Measurements from ENCODE around the gene C19orf33.

The C19orf33 gene

GRCh38 chr19:38323291-38323690 is 19.2 kb downstream of the C19orf33 start:
- no peak for DNase-seq (ENCODE audit: low spot score)
- in situ Hi-C loops (cut with MboI; ENCODE audit: low sequenced_read_pairs, unreplicated experiment), result no loop called here
- TF ChIP-seq CTCF (IDR thresholded peaks at IDR 0.05; ENCODE audit: borderline replicate concordance, control extremely low read depth, extremely low read depth, insufficient read depth, missing control alignments), result no peak

GRCh38 chr19:38324431-38324830 is 20.4 kb downstream of the C19orf33 start:
- TF ChIP-seq CTCF (IDR thresholded peaks at IDR 0.05; ENCODE audit: borderline replicate concordance, control extremely low read depth, extremely low read depth, insufficient read depth, missing control alignments), result no peak
- in situ Hi-C loops (cut with MboI; ENCODE audit: low sequenced_read_pairs, unreplicated experiment), result no loop called here
- DNase-seq (ENCODE audit: low spot score), result no peak

GRCh38 chr19:38326591-38326990 is 22.5 kb downstream of the C19orf33 start:
- no peak for TF ChIP-seq CTCF (IDR thresholded peaks at IDR 0.05; ENCODE audit: borderline replicate concordance, control extremely low read depth, extremely low read depth, insufficient read depth, missing control alignments)
- DNase-seq (ENCODE audit: low spot score), result no peak
- in situ Hi-C loops (cut with MboI; ENCODE audit: low sequenced_read_pairs, unreplicated experiment), result no loop called here

DNA sequence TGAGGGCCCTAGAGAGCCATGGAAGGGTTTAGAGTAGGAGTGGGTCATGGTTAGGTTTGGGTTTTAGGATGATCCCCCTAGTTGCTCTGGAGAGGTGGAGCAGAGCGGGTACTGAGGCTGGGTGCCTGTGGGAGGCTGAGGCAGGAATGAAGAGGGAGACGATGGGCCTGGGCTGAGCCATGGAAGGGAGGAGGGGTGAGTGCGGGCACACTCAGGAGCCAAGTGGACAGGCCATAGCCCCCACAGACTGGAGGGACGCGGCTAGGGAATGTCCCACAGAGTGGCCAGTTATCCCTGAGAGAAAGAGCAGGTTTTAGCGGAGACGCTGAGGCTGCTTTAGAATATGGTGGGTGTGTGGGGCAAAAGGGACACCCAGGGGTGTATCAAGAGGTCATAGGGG is 25.6 kb downstream of the C19orf33 start:
- DNase-seq (ENCODE audit: low spot score), result no peak
- TF ChIP-seq CTCF (IDR thresholded peaks at IDR 0.05; ENCODE audit: borderline replicate concordance, control extremely low read depth, extremely low read depth, insufficient read depth, missing control alignments), result no peak
- in situ Hi-C loops (cut with MboI; ENCODE audit: low sequenced_read_pairs, unreplicated experiment), result loop anchor here (5.0 to 10.0 kb wide), 2 partner anchors 92 to 435 kb away; no protein-coding TSS in a partner anchor

- TF ChIP-seq CTCF (IDR thresholded peaks at IDR 0.05; ENCODE audit: borderline replicate concordance, control extremely low read depth, extremely low read depth, insufficient read depth, missing control alignments), result no peak
- DNase-seq (ENCODE audit: low spot score), result no peak
- in situ Hi-C loops (cut with MboI; ENCODE audit: low sequenced_read_pairs, unreplicated experiment), result loop anchor here (5.0 to 10.0 kb wide), 2 partner anchors 94 to 437 kb away; no protein-coding TSS in a partner anchor
Observed at GRCh38 chr19:38331728-38332127, 27.7 kb downstream of the C19orf33 start.

GRCh38 chr19:38333245-38333644 is 29.2 kb downstream of the C19orf33 start:
- no peak for TF ChIP-seq CTCF (IDR thresholded peaks at IDR 0.05; ENCODE audit: borderline replicate concordance, control extremely low read depth, extremely low read depth, insufficient read depth, missing control alignments)
- no peak for DNase-seq (ENCODE audit: low spot score)
- in situ Hi-C loops (cut with MboI; ENCODE audit: low sequenced_read_pairs, unreplicated experiment), result loop anchor here (5.0 to 10.0 kb wide), 2 partner anchors 96 to 438 kb away; no protein-coding TSS in a partner anchor

Data from GM13976 (cell line).